ENCODE data around the gene TTC4.
"Not testable (repeated sequence)": the region's sequence is repeated elsewhere in the genome, so short reads cannot be mapped to it uniquely, and the experiment has no call there.

TTC4 gene

GRCh38 chr1:54748094-54748835 lies 32.6 kb downstream of the TTC4 start:
- DNase-seq (ENCODE audit: low read depth in 2 of 2, low spot score in 1 of 2): no peak

- DNase-seq (ENCODE audit: low read depth in 2 of 2, low spot score in 1 of 2): no peak
Measured at GRCh38 chr1:54750596-54750995, 34.9 kb downstream of the TTC4 start.

GRCh38 chr1:54751426-54751825 lies 35.8 kb downstream of the TTC4 start:
- DNase-seq (ENCODE audit: low read depth in 2 of 2, low spot score in 1 of 2): no peak

GRCh38 chr1:54754045-54754444 lies 38.4 kb downstream of the TTC4 start:
- DNase-seq (ENCODE audit: low read depth in 2 of 2, low spot score in 1 of 2): no peak

GRCh38 chr1:54754486-54755285 lies 39.0 kb downstream of the TTC4 start:
- no peak for DNase-seq (ENCODE audit: low read depth in 2 of 2, low spot score in 1 of 2)

GRCh38 chr1:54757833-54758232 lies 42.2 kb downstream of the TTC4 start:
- DNase-seq (ENCODE audit: low read depth in 2 of 2, low spot score in 1 of 2): no peak

GRCh38 chr1:54758678-54759348 lies 43.2 kb downstream of the TTC4 start:
- DNase-seq (ENCODE audit: low read depth in 2 of 2, low spot score in 1 of 2): no peak

GRCh38 chr1:54763816-54764132 lies 48.1 kb downstream of the TTC4 start:
- DNase-seq (ENCODE audit: low read depth in 2 of 2, low spot score in 1 of 2): no peak

- peak; percentile 83 to 91 for DNase-seq (ENCODE audit: low read depth in 2 of 2, low spot score in 1 of 2)
Measured at GRCh38 chr1:54764133-54764921, 48.7 kb downstream of the TTC4 start, which contains the start of gene PARS2. TSS of gene PARS2 (minus strand) at chr1:54764523. CDS start at chr1:54759161, 5,362 bp downstream.

GRCh38 chr1:54764922-54765561 lies 49.4 kb downstream of the TTC4 start:
- no peak for DNase-seq (ENCODE audit: low read depth in 2 of 2, low spot score in 1 of 2)

- DNase-seq (ENCODE audit: low read depth in 2 of 2, low spot score in 1 of 2): no peak
Measured at GRCh38 chr1:54766726-54767125, 51.1 kb downstream of the TTC4 start.

GRCh38 chr1:54767526-54767925 lies 51.9 kb downstream of the TTC4 start:
- no peak for DNase-seq (ENCODE audit: low read depth in 2 of 2, low spot score in 1 of 2)

- no peak for DNase-seq (ENCODE audit: low read depth in 2 of 2, low spot score in 1 of 2)
Measured at GRCh38 chr1:54768093-54768492, 52.4 kb downstream of the TTC4 start.

GRCh38 chr1:54772951-54773350 lies 57.3 kb downstream of the TTC4 start:
- DNase-seq (ENCODE audit: low read depth in 2 of 2, low spot score in 1 of 2): no peak

- DNase-seq (ENCODE audit: low read depth in 2 of 2, low spot score in 1 of 2): no peak
Measured at GRCh38 chr1:54774820-54775498, 59.3 kb downstream of the TTC4 start.

GRCh38 chr1:54775828-54776721 lies 60.4 kb downstream of the TTC4 start:
- DNase-seq (ENCODE audit: low read depth in 2 of 2, low spot score in 1 of 2): not testable (repeated sequence)

GRCh38 chr1:54777011-54777410 lies 61.4 kb downstream of the TTC4 start:
- no peak for DNase-seq (ENCODE audit: low read depth in 2 of 2, low spot score in 1 of 2)

- DNase-seq (ENCODE audit: low read depth in 2 of 2, low spot score in 1 of 2): no peak
Measured at GRCh38 chr1:54777431-54777830, 61.8 kb downstream of the TTC4 start.

Data from stimulated activated CD8-positive, alpha-beta memory T cell treated with anti-CD3 and anti-CD28 coated beads, Interleukin-4, amount 100 ng/mL, for 1 hour (primary cell).